H9 (cell line): ENCODE data around the gene SETDB2. TPM values are rescaled to one million over a fixed set of nuclear protein-coding genes. Genes with fewer than 3 reads are reported as not detected.

Source experiments
- DNase-seq: peaks from one replicate; pipeline ENCODE4 v3.0.0-alpha.2; 2017
- H2AFZ ChIP-seq: one replicate; pipeline ENCODE4 v1.6.1; 2013; ENCODE audit warnings: mild to moderate bottlenecking, low read length, control low read depth, moderate library complexity
- H2AK5ac ChIP-seq: 2 replicates; pipeline ENCODE4 v1.6.1; 2013; ENCODE audit warnings: low read length, control low read depth, mixed read lengths; ENCODE audit not compliant: insufficient read length
- H2BK120ac ChIP-seq: one replicate; pipeline ENCODE4 v1.6.1; 2013; ENCODE audit warnings: low read depth, mild to moderate bottlenecking, low read length, control low read depth, inconsistent platforms; ENCODE audit not compliant: poor library complexity, severe bottlenecking
- H2BK12ac ChIP-seq: 2 replicates; pipeline ENCODE4 v1.6.1; 2013; ENCODE audit warnings: low read length, control low read depth, mixed read lengths, low read depth; ENCODE audit not compliant: insufficient read length
- H2BK15ac ChIP-seq: 2 replicates; pipeline ENCODE4 v1.6.1; 2013; ENCODE audit warnings: low read depth, low read length, control low read depth
- H2BK20ac ChIP-seq: one replicate; pipeline ENCODE4 v1.6.1; 2013; ENCODE audit warnings: low read depth, mild to moderate bottlenecking, low read length, control low read depth, inconsistent platforms; ENCODE audit not compliant: poor library complexity, severe bottlenecking
- H2BK5ac ChIP-seq: 2 replicates; pipeline ENCODE4 v1.6.1; 2013; ENCODE audit warnings: low read length, control low read depth, mixed read lengths; ENCODE audit not compliant: insufficient read length
- H3K14ac ChIP-seq: 2 replicates; pipeline ENCODE4 v1.6.1; 2013; ENCODE audit warnings: low read length, control low read depth; ENCODE audit not compliant: insufficient read depth
- H3K18ac ChIP-seq: 2 replicates; pipeline ENCODE4 v1.6.1; 2013; ENCODE audit warnings: low read depth, mild to moderate bottlenecking, mixed read lengths, low read length, control low read depth; ENCODE audit not compliant: insufficient read length
- H3K23ac ChIP-seq: 2 replicates; pipeline ENCODE4 v1.6.1; 2013; ENCODE audit warnings: low read length, control low read depth, mixed read lengths, low read depth; ENCODE audit not compliant: insufficient read length
- H3K23me2 ChIP-seq: 2 replicates; pipeline ENCODE4 v1.6.1; 2013; ENCODE audit warnings: low read depth, mild to moderate bottlenecking, mixed read lengths, low read length, control low read depth; ENCODE audit not compliant: insufficient read length, poor library complexity, severe bottlenecking
- H3K27ac ChIP-seq: 2 replicates; pipeline ENCODE4 v1.5.1; 2013; ENCODE audit warnings: low read length, control low read depth, mixed read lengths, low read depth; ENCODE audit not compliant: insufficient read length
- H3K27me3 ChIP-seq: 2 replicates; pipeline ENCODE4 v1.6.1; 2013; ENCODE audit warnings: low read length, control low read depth, inconsistent platforms; ENCODE audit not compliant: insufficient read depth
- H3K4ac ChIP-seq: 2 replicates; pipeline ENCODE4 v1.6.1; 2013; ENCODE audit warnings: low read depth, mild to moderate bottlenecking, control low read depth, inconsistent platforms, low read length, moderate library complexity
- H3K4me1 ChIP-seq: 2 replicates; pipeline ENCODE4 v1.6.1; 2013; ENCODE audit warnings: low read length, control low read depth, inconsistent platforms; ENCODE audit not compliant: insufficient read depth
- H3K4me2 ChIP-seq: 2 replicates; pipeline ENCODE4 v1.6.1; 2013; ENCODE audit warnings: low read length, control low read depth, mixed read lengths; ENCODE audit not compliant: insufficient read length, insufficient read depth
- H3K56ac ChIP-seq: 2 replicates; pipeline ENCODE4 v1.6.1; 2013; ENCODE audit warnings: low read depth, mild to moderate bottlenecking, mixed read lengths, low read length, control low read depth; ENCODE audit not compliant: insufficient read length
- H3K79me1 ChIP-seq: 2 replicates; pipeline ENCODE4 v1.6.1; 2013; ENCODE audit warnings: low read depth, mild to moderate bottlenecking, moderate library complexity, low read length, control low read depth, inconsistent platforms; ENCODE audit not compliant: insufficient read depth, poor library complexity, severe bottlenecking
- H3K79me2 ChIP-seq: 2 replicates; pipeline ENCODE4 v1.6.1; 2013; ENCODE audit warnings: low read length, control low read depth, inconsistent platforms; ENCODE audit not compliant: insufficient read depth
- H3K9ac ChIP-seq: 2 replicates; pipeline ENCODE4 v1.6.1; 2013; ENCODE audit warnings: low read length, control low read depth, mixed read lengths; ENCODE audit not compliant: insufficient read length; ENCODE audit errors: extremely low read depth
- H3K9me3 ChIP-seq: one replicate; pipeline ENCODE4 v1.6.1; 2013; ENCODE audit warnings: low read depth, low read length, inconsistent platforms; ENCODE audit not compliant: control insufficient read depth
- H3T11ph ChIP-seq: one replicate; pipeline ENCODE4 v1.6.1; 2013; ENCODE audit warnings: mild to moderate bottlenecking, low read length, control low read depth, inconsistent platforms
- H4K20me1 ChIP-seq: one replicate; pipeline ENCODE4 v1.6.1; 2013; ENCODE audit not compliant: control insufficient read depth, insufficient read length, insufficient read depth
- H4K5ac ChIP-seq: 2 replicates; pipeline ENCODE4 v1.6.1; 2013; ENCODE audit warnings: low read depth, mild to moderate bottlenecking, mixed read lengths, low read length, control low read depth; ENCODE audit not compliant: insufficient read length
- H4K8ac ChIP-seq: replicated peaks from 2 replicates; pipeline ENCODE4 v1.6.1; 2013; ENCODE audit warnings: low read length, control low read depth, mixed read lengths, low read depth; ENCODE audit not compliant: insufficient read length
- H4K91ac ChIP-seq: 2 replicates; pipeline ENCODE4 v1.6.1; 2013; ENCODE audit warnings: low read depth, mild to moderate bottlenecking, moderate library complexity, mixed read lengths, low read length, control low read depth; ENCODE audit not compliant: insufficient read length
- H3K27ac Mint-ChIP-seq, 3 experiments: 2 replicates in 2 of 3; 3 replicates in 1 of 3; pipeline ENCODE4 v1.8.0; 2020 to 2021; ENCODE audit warnings: mixed read lengths in 3 of 3, mild to moderate bottlenecking in 1 of 3, moderate library complexity in 1 of 3
- H3K27me3 Mint-ChIP-seq: 2 replicates; pipeline ENCODE4 v1.8.0; 2021; ENCODE audit warnings: low read depth, mild to moderate bottlenecking, moderate library complexity, mixed read lengths
- H3K36me3 Mint-ChIP-seq, 3 experiments: 2 replicates in 2 of 3; 3 replicates in 1 of 3; pipeline ENCODE4 v1.8.0; 2020 to 2021; ENCODE audit warnings: low read depth in 3 of 3, mixed read lengths in 3 of 3; ENCODE audit not compliant: insufficient read depth in 1 of 3
- H3K4me1 Mint-ChIP-seq, 2 experiments: 2 replicates each; pipeline ENCODE4 v1.8.0; 2020; ENCODE audit warnings: mixed read lengths in 2 of 2
- H3K4me3 Mint-ChIP-seq, 2 experiments: 2 replicates in 1 of 2; 3 replicates in 1 of 2; pipeline ENCODE4 v1.8.0; 2020 to 2021; ENCODE audit warnings: mild to moderate bottlenecking in 2 of 2, mixed read lengths in 2 of 2, moderate library complexity in 1 of 2
- H3K9me3 Mint-ChIP-seq, 2 experiments: 2 replicates in 1 of 2; 3 replicates in 1 of 2; pipeline ENCODE4 v1.8.0; 2020; ENCODE audit warnings: mild to moderate bottlenecking in 2 of 2, mixed read lengths in 2 of 2, moderate library complexity in 1 of 2
- CTCF ChIP-seq: fragments of 200-600 bp; sonication (generic); conservative IDR thresholded peaks from 3 replicates; pipeline ENCODE4 v1.8.0; 2021; ENCODE audit warnings: antibody characterized with exemption, mild to moderate bottlenecking
- WGBS: extraction: QIAGEN DNeasy Blood & Tissue Kit; methylation state at CpG from one replicate; pipeline ENCODE4 v1.1.7; 2013; ENCODE audit warnings: missing lambda C conversion rate, low lambda C conversion rate, mixed read lengths; ENCODE audit not compliant: insufficient read length; ENCODE audit errors: extremely low coverage; 5-methylcytosine and 5-hydroxymethylcytosine counted together
- total RNA-seq: library from RNA; stranded (reverse); gene quantifications from 2 replicates; pipeline ENCODE4 v1.2.1, GENCODE V29; 2021

Gene SETDB2
- total RNA-seq, 1 experiment from 2014 or later: 5.7 TPM

GRCh38 chr13:49435992-49436391 is 8.1 kb upstream of the SETDB2 start:
- no peak overlapping the region for H3K18ac ChIP-seq
- H3K9me3 Mint-ChIP-seq: no peaks in the 10 kb centered on the region
- no peak overlapping the region for H3K27ac Mint-ChIP-seq
- no peak overlapping the region for H2BK120ac ChIP-seq
- whole genome bisulfite sequencing: no CpG with 5 or more reads among the region's 1 CpG
- no peak for DNase-seq
- no peak overlapping the region for H4K5ac ChIP-seq
- no peaks in the 10 kb centered on the region for H3K9me3 ChIP-seq
- H3K27ac ChIP-seq: no peak overlapping the region
- no peaks in the 10 kb centered on the region for H3K79me1 ChIP-seq
- no peaks in the 10 kb centered on the region for H3K4me1 ChIP-seq
- no peaks in the 10 kb centered on the region for H3K4me1 Mint-ChIP-seq
- no peak overlapping the region for H3K9ac ChIP-seq
- H2AFZ ChIP-seq: no peak overlapping the region
- no peaks in the 10 kb centered on the region for H3K23me2 ChIP-seq
- H3K27me3 ChIP-seq: no peaks in the 10 kb centered on the region
- H3K14ac ChIP-seq: no peak overlapping the region
- H3K23ac ChIP-seq: no peak overlapping the region
- no peak overlapping the region for H2BK20ac ChIP-seq
- H3T11ph ChIP-seq: no peak overlapping the region
- H3K4ac ChIP-seq: no peak overlapping the region
- H3K4me2 ChIP-seq: no peak overlapping the region
- H4K8ac ChIP-seq: no peak overlapping the region
- H3K56ac ChIP-seq: no peak overlapping the region
- H3K27me3 Mint-ChIP-seq: no peaks in the 10 kb centered on the region
- no peak overlapping the region for H2BK12ac ChIP-seq
- no peak overlapping the region for H3K4me3 Mint-ChIP-seq
- H3K79me2 ChIP-seq: no peaks in the 10 kb centered on the region
- no peak overlapping the region for H4K91ac ChIP-seq
- H4K20me1 ChIP-seq: no peaks in the 10 kb centered on the region
- no peak overlapping the region for H2BK5ac ChIP-seq
- H2BK15ac ChIP-seq: no peak overlapping the region
- H2AK5ac ChIP-seq: no peak overlapping the region
- TF ChIP-seq CTCF: no peak
- no peaks in the 10 kb centered on the region for H3K36me3 Mint-ChIP-seq
